GM15510 (cell line): ENCODE data around the gene EFHB.

Experiments used
- POLR2A ChIP-seq: IDR thresholded peaks from 3 replicates; pipeline ENCODE4 v1.6.1; 2011; ENCODE audit warnings: borderline replicate concordance; ENCODE audit not compliant: insufficient read length; ENCODE audit errors: extremely low read depth

The EFHB gene, protein sequence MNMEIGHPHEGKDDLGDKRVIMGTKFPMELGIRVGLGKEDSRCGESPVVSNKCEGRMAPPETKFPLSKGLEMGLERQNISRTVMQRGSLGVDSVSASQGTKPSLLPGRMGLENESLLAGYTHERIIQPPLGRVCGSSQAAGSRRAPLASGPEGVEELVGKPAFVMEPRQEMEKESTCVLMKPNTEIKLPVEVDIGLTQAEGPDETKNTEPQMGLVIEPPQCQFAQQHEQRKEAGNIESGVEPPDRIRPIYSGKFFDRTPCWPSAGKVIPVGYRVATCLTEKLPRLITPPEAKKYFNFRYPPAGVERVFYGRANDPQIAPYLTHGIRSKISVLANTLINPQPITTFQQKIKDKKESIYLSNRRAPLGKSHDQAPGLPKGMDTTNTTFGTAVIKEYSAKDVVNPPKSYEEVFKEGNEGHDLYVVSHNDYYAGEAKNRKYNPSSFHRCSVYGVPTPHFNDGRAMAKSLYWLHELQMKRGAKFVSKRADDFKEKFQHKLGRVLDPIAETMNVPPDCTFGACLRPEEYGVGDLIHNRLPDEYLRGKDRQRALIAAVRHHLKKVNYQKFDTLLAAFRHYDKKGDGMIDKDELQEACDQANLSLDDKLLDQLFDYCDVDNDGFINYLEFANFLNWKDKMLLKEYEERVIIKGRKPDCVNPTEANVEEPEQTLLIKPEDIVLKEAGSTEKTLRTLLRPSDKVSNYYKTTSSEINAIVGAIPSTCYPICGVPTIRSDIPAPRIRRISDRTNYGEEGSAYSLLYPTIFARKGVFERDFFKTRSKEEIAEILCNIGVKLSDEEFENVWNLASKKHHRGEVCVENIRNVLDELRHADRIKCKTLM

DNA sequence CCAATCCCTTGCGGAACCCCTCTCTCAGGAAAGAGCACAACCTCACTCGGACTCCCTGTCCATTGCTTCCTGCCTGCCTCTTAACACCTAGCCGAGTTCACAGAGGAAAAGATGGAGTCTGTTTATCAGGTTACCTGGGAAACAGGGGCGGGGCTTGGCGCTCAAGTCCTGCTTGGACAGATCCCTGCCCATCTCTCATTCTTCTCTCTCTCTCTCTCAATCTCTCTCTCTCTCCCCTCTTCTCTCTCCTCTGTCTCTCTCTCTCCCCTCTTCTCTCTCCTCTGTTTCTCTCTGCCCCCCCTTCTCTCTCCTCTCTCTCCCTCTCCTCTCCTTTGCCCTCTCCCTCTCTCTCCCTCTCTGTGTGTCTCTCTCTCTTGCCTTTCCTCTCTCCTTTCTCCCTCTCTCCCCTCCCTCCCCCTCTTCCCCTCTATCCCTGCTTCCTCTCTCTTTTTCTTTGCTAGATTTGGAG lies at the start of gene EFHB:
TSS of gene EFHB (minus strand) at position 120 of the 469 bp plus-strand sequence. CDS start 199 bp downstream, outside the sequence.
- TF ChIP-seq POLR2A: no peak

GRCh38 chr3:19972054-19972453 lies 38.0 kb upstream of the EFHB start:
- no peak for TF ChIP-seq POLR2A

DNA sequence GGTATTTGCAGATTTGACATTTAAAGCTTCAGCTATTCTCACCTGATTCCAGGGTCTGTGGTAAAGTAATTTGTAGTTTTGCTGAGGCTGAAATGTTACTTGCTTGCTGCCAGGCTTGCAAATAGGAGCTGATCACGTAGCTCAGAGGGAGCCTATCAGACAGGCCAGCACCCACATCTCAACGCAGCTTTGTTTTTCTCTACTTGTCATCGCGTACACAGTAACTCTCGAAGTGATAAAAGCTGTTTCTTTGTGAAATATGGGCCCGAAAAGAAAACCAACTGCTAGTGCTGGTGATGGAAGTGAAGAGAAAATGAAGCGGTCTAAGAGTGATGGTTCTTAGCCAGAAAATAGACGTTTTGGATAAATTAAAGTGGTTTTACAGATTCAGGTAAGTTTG lies 36.3 kb upstream of the EFHB start:
- TF ChIP-seq POLR2A: no peak

DNA sequence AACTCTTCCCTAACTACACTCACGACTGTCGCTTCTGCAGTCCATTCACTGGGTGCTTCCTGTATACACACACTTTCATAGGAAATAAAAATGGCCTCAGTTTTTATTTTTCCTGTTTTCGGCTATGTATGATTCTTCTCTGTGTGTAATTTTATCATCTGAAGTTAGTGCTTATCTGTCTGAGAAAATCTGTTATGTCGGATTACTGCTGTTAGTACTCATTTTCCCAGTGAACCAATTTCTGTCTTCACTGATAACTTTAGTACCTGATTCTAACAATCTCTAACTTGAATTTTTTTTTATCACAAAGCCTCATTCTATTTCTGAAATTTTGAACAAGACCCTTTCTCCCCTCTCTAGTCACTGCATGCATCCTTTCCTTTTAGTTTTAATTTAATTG lies 33.8 kb upstream of the EFHB start:
- TF ChIP-seq POLR2A: no peak

GRCh38 chr3:19967208-19967607 lies 33.2 kb upstream of the EFHB start:
- no peak for TF ChIP-seq POLR2A

GRCh38 chr3:19961960-19962359 lies 27.9 kb upstream of the EFHB start:
- TF ChIP-seq POLR2A: no peak

DNA sequence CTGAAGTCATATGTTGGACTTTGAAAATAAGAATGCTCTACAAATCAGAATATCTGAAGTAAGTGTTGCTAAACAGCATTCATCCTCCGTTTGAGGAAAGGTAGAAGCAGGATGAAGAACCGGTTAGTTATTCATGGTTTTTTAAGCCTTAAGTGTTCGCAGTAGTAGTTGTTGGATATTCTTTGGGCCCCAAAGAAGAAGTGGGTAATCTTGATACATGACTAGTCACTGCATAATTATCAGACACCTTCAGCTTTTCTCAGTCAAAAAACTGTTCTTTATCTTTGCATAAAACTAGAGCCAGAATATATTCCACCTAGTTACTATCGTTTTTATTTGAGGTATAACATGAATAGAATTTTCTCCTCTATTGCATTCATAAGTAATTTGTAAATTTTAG lies 26.7 kb upstream of the EFHB start:
- TF ChIP-seq POLR2A: no peak

DNA sequence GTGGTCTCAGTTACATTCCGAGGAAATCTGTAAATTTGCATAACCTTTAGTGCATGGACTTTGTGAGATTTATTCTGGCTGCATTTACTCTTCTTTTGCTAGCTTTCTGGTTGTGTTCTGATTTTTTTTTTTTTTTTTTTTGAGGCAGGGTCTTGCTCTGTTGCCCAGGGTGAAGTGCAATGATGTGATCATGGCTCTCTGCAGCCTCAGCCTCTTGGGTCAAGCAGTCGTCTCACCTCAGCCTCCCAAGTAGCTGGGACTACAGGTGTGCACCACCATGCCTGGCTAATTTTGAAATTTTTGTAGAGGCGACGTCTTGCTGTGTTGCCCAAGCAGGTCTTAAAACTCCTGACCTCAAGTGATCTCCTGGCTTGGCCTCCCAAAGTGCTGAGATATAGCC lies 25.5 kb upstream of the EFHB start:
- TF ChIP-seq POLR2A: no peak

- TF ChIP-seq POLR2A: no peak
These were observed 20.7 kb upstream of the EFHB start for GRCh38 chr3:19954676-19955075.

DNA sequence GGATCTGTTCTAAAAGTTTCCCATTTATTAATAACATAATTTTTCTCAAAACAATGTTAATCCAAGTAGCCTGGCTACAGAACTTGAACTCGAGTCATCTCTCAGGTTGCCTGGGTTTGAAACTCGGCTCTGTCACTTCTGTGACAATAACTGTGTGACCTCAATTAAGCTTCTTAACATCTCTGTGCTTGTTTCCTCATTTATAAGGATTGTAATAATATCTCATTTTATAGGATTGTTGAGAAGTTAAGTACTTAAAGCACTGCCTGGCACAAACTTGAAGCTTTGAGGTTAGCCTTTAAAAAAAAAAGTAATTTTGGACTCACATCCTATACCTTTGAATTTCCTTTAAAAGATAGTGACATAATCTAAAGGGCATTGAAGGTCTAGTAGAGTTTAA lies 16.3 kb upstream of the EFHB start:
- no peak for TF ChIP-seq POLR2A

- TF ChIP-seq POLR2A: no peak
These were observed 14.2 kb upstream of the EFHB start for GRCh38 chr3:19948226-19948591.

DNA sequence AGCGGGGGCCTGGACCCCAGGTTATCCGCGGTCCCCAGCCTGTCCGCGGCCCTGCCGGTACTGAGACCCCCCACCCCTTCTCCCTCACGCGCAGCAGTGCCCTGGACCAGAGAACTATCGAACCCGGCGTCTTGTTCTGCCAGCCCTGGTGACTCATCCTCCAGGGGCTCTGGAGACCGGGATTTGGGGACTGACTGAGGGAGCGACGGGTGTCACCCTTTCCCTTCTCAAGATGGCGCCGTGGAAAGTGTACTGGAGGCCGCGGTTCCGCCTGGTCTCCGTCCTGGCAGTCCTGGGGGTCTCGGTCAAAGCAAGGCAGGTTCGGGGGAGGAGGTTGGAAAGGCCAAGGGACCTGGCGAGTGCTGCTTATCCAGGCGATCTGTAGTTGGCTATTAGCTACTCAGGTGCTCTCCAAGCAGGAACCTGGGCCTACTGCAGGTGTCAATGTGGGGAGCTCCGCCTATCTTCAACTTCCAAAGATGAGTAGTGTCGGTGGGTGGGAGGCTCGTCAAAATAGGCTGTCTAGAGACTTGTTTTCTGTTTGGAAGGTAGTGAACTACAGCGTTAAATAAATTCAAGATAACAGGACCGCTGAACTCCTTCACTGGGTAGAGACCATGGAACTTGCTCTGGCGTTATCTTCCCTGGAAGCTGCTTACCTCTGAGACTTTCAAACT lies 13.7 kb upstream of the EFHB start:
- no peak for TF ChIP-seq POLR2A

DNA sequence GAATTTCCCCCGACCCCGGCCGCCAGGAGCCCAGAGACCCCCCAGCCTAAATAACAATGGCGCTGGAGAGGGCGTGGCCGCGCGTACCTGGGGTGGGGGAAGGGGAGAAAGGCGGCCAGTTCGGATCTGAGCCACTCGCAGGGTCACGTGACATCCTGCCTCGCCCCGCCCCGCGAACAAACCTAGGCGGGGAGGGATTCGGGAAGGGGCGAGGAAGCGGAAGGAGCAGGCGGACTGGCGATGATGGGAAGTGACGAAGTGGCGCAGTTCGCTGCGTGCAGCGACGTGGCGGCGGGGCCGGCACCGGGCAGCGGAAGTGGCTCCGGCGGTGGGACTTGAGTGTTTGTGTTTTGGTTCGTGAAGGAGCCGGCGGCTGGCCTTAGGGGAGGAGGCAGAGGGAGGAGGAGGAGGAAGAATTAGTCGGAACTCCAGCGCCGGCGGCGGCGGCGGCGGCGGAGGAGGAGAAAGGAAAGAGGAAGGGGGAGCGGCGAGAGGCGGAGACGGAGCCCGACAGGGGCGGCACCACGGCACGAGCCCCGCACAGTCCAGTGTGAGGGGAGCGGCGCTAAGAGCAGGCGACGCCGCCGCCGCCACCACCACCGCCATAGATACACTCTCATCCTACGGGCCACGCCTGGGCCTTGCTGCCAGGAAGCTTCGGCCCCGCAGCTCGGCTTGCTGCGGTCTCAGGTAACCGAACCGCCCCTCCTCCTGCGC lies 13.0 kb upstream of the EFHB start, which contains the start of gene RAB5A:
TSS of gene RAB5A (plus strand) at position 266 of the 717 bp plus-strand sequence. CDS start 3,802 bp downstream, outside the sequence.
- TF ChIP-seq POLR2A: peak; percentile 65

DNA sequence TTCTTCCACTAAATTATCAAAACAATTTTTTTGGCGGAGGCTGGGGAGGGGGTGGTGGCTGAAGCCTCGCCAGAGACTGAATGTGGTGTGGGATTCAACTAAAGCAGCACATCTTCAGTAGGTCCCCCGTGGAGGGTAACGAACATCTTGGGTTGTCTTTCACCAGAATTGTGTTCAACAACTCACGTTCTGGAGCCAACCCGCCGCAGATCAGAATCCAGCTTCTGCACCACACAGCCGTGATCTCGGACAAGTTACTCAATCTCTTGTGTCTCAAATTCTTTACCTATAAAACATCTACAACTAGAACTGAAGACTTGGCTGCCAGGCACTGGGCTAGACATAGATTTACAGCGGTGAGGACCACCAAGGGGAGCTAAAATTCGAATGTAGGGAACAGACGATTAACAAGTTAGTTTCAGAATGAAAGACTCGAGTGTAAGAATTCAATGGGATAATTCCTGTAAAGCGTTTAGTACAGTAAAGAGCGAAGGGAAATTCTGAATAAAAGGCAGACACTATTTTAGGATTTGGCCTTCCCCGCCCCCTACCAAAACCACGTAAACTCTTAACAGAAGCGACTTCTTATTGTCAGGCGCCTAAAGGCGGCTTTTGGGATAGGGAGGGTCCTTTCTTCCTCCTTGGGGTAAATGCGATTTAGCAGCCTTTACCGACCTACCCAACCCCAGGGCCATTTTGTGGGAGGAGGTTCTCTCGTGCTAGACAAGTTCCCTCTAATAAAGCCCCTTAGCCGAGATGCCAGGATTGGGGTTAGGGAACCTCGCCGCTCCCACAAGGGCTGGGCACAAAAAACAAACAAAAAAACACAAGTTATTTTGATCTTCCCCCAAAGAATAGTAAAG lies 12.2 kb upstream of the EFHB start:
- TF ChIP-seq POLR2A: no peak

DNA sequence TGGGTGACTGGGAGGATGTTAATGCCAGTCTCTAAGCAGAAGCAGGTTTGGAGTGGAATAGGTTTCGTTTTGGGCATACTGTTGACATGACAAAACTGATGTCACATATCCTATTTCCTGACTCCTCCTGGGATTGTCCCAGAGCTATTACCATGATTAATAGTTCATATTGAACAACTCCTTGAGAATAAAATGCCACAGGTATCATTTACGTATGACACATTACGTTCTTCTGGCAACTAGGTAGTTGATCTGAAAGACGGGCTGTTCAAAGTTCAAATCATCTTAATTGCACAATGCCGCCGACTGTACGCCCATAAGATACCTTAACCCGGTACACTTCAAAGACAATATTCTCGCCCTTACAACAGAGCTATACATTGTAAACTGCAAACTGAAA lies 11.5 kb upstream of the EFHB start:
- TF ChIP-seq POLR2A: no peak
